Loucy (cell line): Measurements from ENCODE around the gene GSE1.
A peak's percentile ranks its signal among the peaks of the same experiment; 100 is the strongest.

Experiments
- H2AFZ ChIP-seq: fragments of 200-600 bp; sonication (generic); 2 replicates; pipeline ENCODE4 v1.6.0; 2016; ENCODE audit warnings: antibody characterized with exemption, mild to moderate bottlenecking, low read length, moderate library complexity
- H3F3A ChIP-seq: fragments of 200-600 bp; 2 replicates; pipeline ENCODE4 v1.6.0; 2016; ENCODE audit warnings: antibody characterized with exemption, low read depth, mild to moderate bottlenecking
- H3K27me3 ChIP-seq: fragments of 200-600 bp; sonication (generic); 2 replicates; pipeline ENCODE4 v1.6.1; 2014; ENCODE audit warnings: low read length, mild to moderate bottlenecking; ENCODE audit not compliant: insufficient read depth, poor library complexity, severe bottlenecking
- H3K36me3 ChIP-seq: fragments of 200-600 bp; sonication (generic); 2 replicates; pipeline ENCODE4 v1.6.1; 2016; ENCODE audit warnings: low read length; ENCODE audit not compliant: insufficient read depth
- H3K4me1 ChIP-seq: fragments of 200-600 bp; sonication (generic); 2 replicates; pipeline ENCODE4 v1.5.1; 2014; ENCODE audit warnings: low read length, mild to moderate bottlenecking; ENCODE audit not compliant: insufficient read depth, poor library complexity, severe bottlenecking
- H3K4me2 ChIP-seq: fragments of 200-600 bp; sonication (generic); 2 replicates; pipeline ENCODE4 v1.6.0; 2014; ENCODE audit warnings: antibody characterized with exemption, low read length, low read depth, mild to moderate bottlenecking; ENCODE audit not compliant: poor library complexity, severe bottlenecking
- H3K4me3 ChIP-seq: fragments of 200-600 bp; sonication (generic); 2 replicates; pipeline ENCODE4 v1.5.1; 2014; ENCODE audit warnings: low read length, mild to moderate bottlenecking, mixed read lengths; ENCODE audit not compliant: poor library complexity, severe bottlenecking
- H3K79me2 ChIP-seq: fragments of 200-600 bp; sonication (generic); 2 replicates; pipeline ENCODE4 v1.6.1; 2014; ENCODE audit warnings: low read length; ENCODE audit not compliant: insufficient read depth
- H3K9ac ChIP-seq: fragments of 200-600 bp; sonication (generic); 2 replicates; pipeline ENCODE4 v1.6.0; 2014; ENCODE audit warnings: mild to moderate bottlenecking, low read depth, low read length, moderate library complexity; ENCODE audit not compliant: poor library complexity, severe bottlenecking
- H3K9me2 ChIP-seq: fragments of 200-600 bp; sonication (generic); replicated peaks from 2 replicates; pipeline ENCODE4 v1.6.1; 2016; ENCODE audit warnings: low read depth, low read length, mixed read lengths
- H3K9me3 ChIP-seq: fragments of 200-600 bp; sonication (generic); 2 replicates; pipeline ENCODE4 v1.6.1; 2014; ENCODE audit warnings: mild to moderate bottlenecking, antibody characterized with exemption, low read length, low read depth; ENCODE audit not compliant: insufficient read depth
- H4K20me1 ChIP-seq: fragments of 200-600 bp; sonication (generic); 2 replicates; pipeline ENCODE4 v1.6.0; 2014; ENCODE audit warnings: antibody characterized with exemption, low read length, mild to moderate bottlenecking; ENCODE audit not compliant: insufficient read depth, poor library complexity, severe bottlenecking
- EZH2phosphoT487 ChIP-seq: fragments of 200-600 bp; IDR thresholded peaks from 2 replicates; pipeline ENCODE4 v1.6.1; 2018; ENCODE audit warnings: antibody characterized with exemption, mild to moderate bottlenecking, moderate library complexity, borderline replicate concordance
- TF ChIP-seq, protein P1 (sequence below): fragments of 200-600 bp; sonication (generic); conservative IDR thresholded peaks from 2 replicates; pipeline ENCODE4 v1.5.1; 2014; ENCODE audit warnings: mild to moderate bottlenecking, antibody characterized with exemption, low read length

Gene GSE1

GRCh38 chr16:85681255-85681654, 68.1 kb downstream of the GSE1 start:
- Histone ChIP-seq H3K9ac (no peak overlapping the region), H3K36me3 (peaks cover 56% of the 10 kb centered on the region)
- TF ChIP-seq, protein P1, sequence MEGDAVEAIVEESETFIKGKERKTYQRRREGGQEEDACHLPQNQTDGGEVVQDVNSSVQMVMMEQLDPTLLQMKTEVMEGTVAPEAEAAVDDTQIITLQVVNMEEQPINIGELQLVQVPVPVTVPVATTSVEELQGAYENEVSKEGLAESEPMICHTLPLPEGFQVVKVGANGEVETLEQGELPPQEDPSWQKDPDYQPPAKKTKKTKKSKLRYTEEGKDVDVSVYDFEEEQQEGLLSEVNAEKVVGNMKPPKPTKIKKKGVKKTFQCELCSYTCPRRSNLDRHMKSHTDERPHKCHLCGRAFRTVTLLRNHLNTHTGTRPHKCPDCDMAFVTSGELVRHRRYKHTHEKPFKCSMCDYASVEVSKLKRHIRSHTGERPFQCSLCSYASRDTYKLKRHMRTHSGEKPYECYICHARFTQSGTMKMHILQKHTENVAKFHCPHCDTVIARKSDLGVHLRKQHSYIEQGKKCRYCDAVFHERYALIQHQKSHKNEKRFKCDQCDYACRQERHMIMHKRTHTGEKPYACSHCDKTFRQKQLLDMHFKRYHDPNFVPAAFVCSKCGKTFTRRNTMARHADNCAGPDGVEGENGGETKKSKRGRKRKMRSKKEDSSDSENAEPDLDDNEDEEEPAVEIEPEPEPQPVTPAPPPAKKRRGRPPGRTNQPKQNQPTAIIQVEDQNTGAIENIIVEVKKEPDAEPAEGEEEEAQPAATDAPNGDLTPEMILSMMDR, result no peak
- TF ChIP-seq EZH2phosphoT487, result no peak

GRCh38 chr16:85682516-85682915, 69.4 kb downstream of the GSE1 start:
- Histone ChIP-seq H3K79me2 (peaks cover 52% of the 10 kb centered on the region), H3K9me2 (no peaks in the 10 kb centered on the region), H3K4me3 (no peak overlapping the region), H3K9me3 (no peaks in the 10 kb centered on the region), H3K27me3 (no peaks in the 10 kb centered on the region), H2AFZ (no peak overlapping the region), H3K4me2 (peak overlapping the region; percentile 22), H3K9ac (no peak overlapping the region), H3K4me1 (peaks cover 17% of the 10 kb centered on the region), H4K20me1 (peaks cover 16% of the 10 kb centered on the region), H3F3A (no peaks in the 10 kb centered on the region; the same call in 1 of the 2 replicates), H3K36me3 (peaks cover 46% of the 10 kb centered on the region)
- TF ChIP-seq EZH2phosphoT487, result no peak
- TF ChIP-seq, protein P1, result no peak

More at GRCh38 chr16:85681255-85681654, 68.1 kb downstream of the GSE1 start:
- Histone ChIP-seq H3K4me3 (no peak overlapping the region), H3F3A (no peaks in the 10 kb centered on the region; the same call in 1 of the 2 replicates), H3K4me2 (no peak overlapping the region), H3K9me2 (no peaks in the 10 kb centered on the region), H3K4me1 (peaks cover 7% of the 10 kb centered on the region), H3K79me2 (peaks cover 39% of the 10 kb centered on the region), H4K20me1 (peaks cover 5% of the 10 kb centered on the region), H3K9me3 (no peaks in the 10 kb centered on the region), H3K27me3 (no peaks in the 10 kb centered on the region), H2AFZ (no peak overlapping the region)

GRCh38 chr16:85683363-85683762, 70.2 kb downstream of the GSE1 start:
- H3K9me3 ChIP-seq, result no peaks in the 10 kb centered on the region
- H2AFZ ChIP-seq, result no peak overlapping the region
- H3K27me3 ChIP-seq, result no peaks in the 10 kb centered on the region
- no peak overlapping the region for H3K4me3 ChIP-seq
- peaks cover 16% of the 10 kb centered on the region for H4K20me1 ChIP-seq
- H3K79me2 ChIP-seq, result peaks cover 60% of the 10 kb centered on the region
- H3K9me2 ChIP-seq, result no peaks in the 10 kb centered on the region
- H3F3A ChIP-seq, result no peaks in the 10 kb centered on the region; the same call in 1 of the 2 replicates
- TF ChIP-seq, protein P1, result no peak
- no peak for TF ChIP-seq EZH2phosphoT487
- peak overlapping the region; percentile 37 for H3K4me2 ChIP-seq
- H3K4me1 ChIP-seq, result peaks cover 20% of the 10 kb centered on the region
- H3K9ac ChIP-seq, result no peak overlapping the region
- H3K36me3 ChIP-seq, result peaks cover 37% of the 10 kb centered on the region; the same call in 1 of the 2 replicates
